Astrocyte (in vitro differentiated cells and primary cell): ENCODE data around the gene ACAN. TPM values are rescaled to one million over a fixed set of nuclear protein-coding genes. Genes with fewer than 3 reads are reported as not detected.

Source experiments
- DNase-seq: peaks from one replicate; pipeline ENCODE4 v3.0.0-alpha.2; 2010; ENCODE audit warnings: low read depth
- FAIRE-seq: peaks from 2 replicates; lab custom pipeline; 2011; peaks lifted over from hg19 to GRCh38; lab: Jason Lieb, UNC
- H2AFZ ChIP-seq: 2 replicates; pipeline ENCODE4 v1.6.0; 2012; ENCODE audit warnings: low read depth, low read length, inconsistent platforms
- H3K27ac ChIP-seq: 2 replicates; pipeline ENCODE4 v1.5.1; 2011; ENCODE audit warnings: low read depth, low read length, inconsistent platforms
- H3K27me3 ChIP-seq: 2 replicates; pipeline ENCODE4 v1.6.0; 2011; ENCODE audit warnings: low read length, inconsistent platforms; ENCODE audit not compliant: insufficient read depth
- H3K36me3 ChIP-seq: 2 replicates; pipeline ENCODE4 v1.5.1; 2011; ENCODE audit warnings: low read length, inconsistent platforms; ENCODE audit not compliant: insufficient read depth
- H3K4me1 ChIP-seq: 2 replicates; pipeline ENCODE4 v1.5.1; 2011; ENCODE audit warnings: low read length, inconsistent platforms; ENCODE audit not compliant: insufficient read depth
- H3K4me2 ChIP-seq: 2 replicates; pipeline ENCODE4 v1.6.0; 2012; ENCODE audit warnings: low read length, inconsistent platforms
- H3K4me3 ChIP-seq: 2 replicates; pipeline ENCODE4 v1.5.1; 2011; ENCODE audit warnings: low read depth, mild to moderate bottlenecking, low read length, inconsistent platforms; ENCODE audit not compliant: insufficient read depth
- H3K79me2 ChIP-seq: 2 replicates; pipeline ENCODE4 v1.6.0; 2012; ENCODE audit warnings: mild to moderate bottlenecking, low read length, inconsistent platforms; ENCODE audit not compliant: insufficient read depth
- H3K9ac ChIP-seq: 2 replicates; pipeline ENCODE4 v1.6.0; 2012; ENCODE audit warnings: mild to moderate bottlenecking, low read length, inconsistent platforms
- H3K9me3 ChIP-seq: 2 replicates; pipeline ENCODE4 v1.5.1; 2012; ENCODE audit warnings: low read depth, mild to moderate bottlenecking, low read length, inconsistent platforms; ENCODE audit not compliant: insufficient read depth
- H4K20me1 ChIP-seq: 2 replicates; pipeline ENCODE4 v1.6.0; 2012; ENCODE audit warnings: low read length, inconsistent platforms; ENCODE audit not compliant: insufficient read depth
- H3K27ac Mint-ChIP-seq: one replicate; pipeline ENCODE4 v1.8.0; 2021; ENCODE audit warnings: mild to moderate bottlenecking, mixed read lengths; ENCODE audit not compliant: unreplicated experiment
- H3K27me3 Mint-ChIP-seq: one replicate; pipeline ENCODE4 v1.8.0; 2021; ENCODE audit warnings: low read depth, mixed read lengths; ENCODE audit not compliant: unreplicated experiment
- H3K36me3 Mint-ChIP-seq: one replicate; pipeline ENCODE4 v1.8.0; 2021; ENCODE audit warnings: low read depth, mixed read lengths; ENCODE audit not compliant: unreplicated experiment
- H3K4me1 Mint-ChIP-seq: one replicate; pipeline ENCODE4 v1.8.0; 2021; ENCODE audit warnings: low read depth, mixed read lengths; ENCODE audit not compliant: unreplicated experiment
- H3K4me3 Mint-ChIP-seq: one replicate; pipeline ENCODE4 v1.8.0; 2021; ENCODE audit warnings: mild to moderate bottlenecking, moderate library complexity, mixed read lengths; ENCODE audit not compliant: unreplicated experiment
- H3K9me3 Mint-ChIP-seq: one replicate; pipeline ENCODE4 v1.8.0; 2021; ENCODE audit warnings: mild to moderate bottlenecking, mixed read lengths; ENCODE audit not compliant: unreplicated experiment
- EZH2 ChIP-seq: IDR thresholded peaks from 2 replicates; pipeline ENCODE4 v1.6.1; 2012; ENCODE audit warnings: mild to moderate bottlenecking, low read length, inconsistent platforms; ENCODE audit not compliant: insufficient read depth
- total RNA-seq: library from RNA; stranded (reverse); gene quantifications from 2 replicates; pipeline ENCODE4 v1.2.1, GENCODE V29; 2021
- TF ChIP-seq, protein P1 (sequence below): IDR thresholded peaks from 2 replicates; pipeline ENCODE4 v1.5.1; 2011; ENCODE audit warnings: low read depth, mild to moderate bottlenecking, inconsistent platforms, low read length, moderate library complexity; ENCODE audit not compliant: insufficient read depth

ACAN gene
- total RNA-seq, 1 donor from 2014 or later = 0.34 TPM

DNA sequence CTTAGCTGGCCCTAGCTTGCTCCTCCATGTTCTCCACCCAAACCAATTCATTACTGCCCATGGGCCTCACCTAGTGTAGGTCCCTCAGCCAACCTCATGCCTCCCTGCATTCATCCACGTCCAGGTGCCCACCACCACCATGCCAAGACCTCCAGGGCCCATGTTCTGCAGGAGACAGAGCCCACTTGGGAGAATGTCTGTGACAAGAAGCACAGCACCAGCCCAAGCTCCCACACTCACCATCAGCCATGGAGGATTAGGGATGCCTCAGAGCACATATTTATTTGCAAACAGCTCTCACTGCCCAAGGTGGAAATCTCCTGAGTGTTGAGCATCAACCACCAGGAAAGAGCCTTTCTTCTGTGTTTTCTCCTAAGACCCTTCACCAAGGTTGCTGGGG is 43.4 kb upstream of the ACAN start:
- Mint-ChIP-seq H3K27ac (no peak overlapping the region), H3K4me1 (no peaks in the 10 kb centered on the region), H3K4me3 (no peak overlapping the region), H3K27me3 (peaks cover 26% of the 10 kb centered on the region), H3K9me3 (no peaks in the 10 kb centered on the region), H3K36me3 (no peaks in the 10 kb centered on the region)
- DNase-seq (no peak), FAIRE-seq (no peak)
- Histone ChIP-seq H3K4me3 (no peak overlapping the region), H3K27ac (no peak overlapping the region), H3K9me3 (no peaks in the 10 kb centered on the region), H4K20me1 (no peaks in the 10 kb centered on the region), H3K79me2 (no peaks in the 10 kb centered on the region), H3K4me2 (no peak overlapping the region), H3K9ac (no peak overlapping the region), H2AFZ (no peak overlapping the region), H3K36me3 (no peaks in the 10 kb centered on the region), H3K4me1 (no peaks in the 10 kb centered on the region), H3K27me3 (peaks cover 3% of the 10 kb centered on the region)
- TF ChIP-seq, protein P1, sequence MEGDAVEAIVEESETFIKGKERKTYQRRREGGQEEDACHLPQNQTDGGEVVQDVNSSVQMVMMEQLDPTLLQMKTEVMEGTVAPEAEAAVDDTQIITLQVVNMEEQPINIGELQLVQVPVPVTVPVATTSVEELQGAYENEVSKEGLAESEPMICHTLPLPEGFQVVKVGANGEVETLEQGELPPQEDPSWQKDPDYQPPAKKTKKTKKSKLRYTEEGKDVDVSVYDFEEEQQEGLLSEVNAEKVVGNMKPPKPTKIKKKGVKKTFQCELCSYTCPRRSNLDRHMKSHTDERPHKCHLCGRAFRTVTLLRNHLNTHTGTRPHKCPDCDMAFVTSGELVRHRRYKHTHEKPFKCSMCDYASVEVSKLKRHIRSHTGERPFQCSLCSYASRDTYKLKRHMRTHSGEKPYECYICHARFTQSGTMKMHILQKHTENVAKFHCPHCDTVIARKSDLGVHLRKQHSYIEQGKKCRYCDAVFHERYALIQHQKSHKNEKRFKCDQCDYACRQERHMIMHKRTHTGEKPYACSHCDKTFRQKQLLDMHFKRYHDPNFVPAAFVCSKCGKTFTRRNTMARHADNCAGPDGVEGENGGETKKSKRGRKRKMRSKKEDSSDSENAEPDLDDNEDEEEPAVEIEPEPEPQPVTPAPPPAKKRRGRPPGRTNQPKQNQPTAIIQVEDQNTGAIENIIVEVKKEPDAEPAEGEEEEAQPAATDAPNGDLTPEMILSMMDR = no peak
- no peak for TF ChIP-seq EZH2

DNA sequence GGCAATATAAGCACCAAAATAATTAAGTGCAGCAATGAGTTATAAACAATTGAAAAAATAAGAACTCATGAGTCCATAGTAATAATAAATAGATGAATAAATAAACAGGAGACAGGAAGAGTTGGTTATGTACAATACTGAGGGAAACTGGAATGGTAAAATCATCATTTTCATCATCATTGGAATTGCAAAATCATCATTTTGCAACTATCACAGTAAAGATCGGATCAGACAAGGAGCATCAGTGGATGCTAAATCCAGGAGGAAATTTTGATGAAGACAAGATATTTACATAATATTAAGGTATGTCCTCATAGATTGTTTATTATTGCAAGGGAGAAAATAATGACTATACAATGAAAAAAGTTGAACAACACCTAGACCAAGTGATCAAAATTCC is 38.8 kb upstream of the ACAN start:
- no peak for TF ChIP-seq EZH2
- TF ChIP-seq, protein P1 = no peak
- Histone ChIP-seq H2AFZ (no peak overlapping the region), H3K4me1 (no peaks in the 10 kb centered on the region), H3K79me2 (no peaks in the 10 kb centered on the region), H3K9ac (no peak overlapping the region), H3K4me2 (no peak overlapping the region), H4K20me1 (no peaks in the 10 kb centered on the region), H3K27ac (no peak overlapping the region), H3K4me3 (no peak overlapping the region), H3K36me3 (no peaks in the 10 kb centered on the region), H3K27me3 (peaks cover 24% of the 10 kb centered on the region), H3K9me3 (no peaks in the 10 kb centered on the region)
- peaks cover 2% of the 10 kb centered on the region for H3K9me3 Mint-ChIP-seq
- H3K4me3 Mint-ChIP-seq = no peak overlapping the region
- DNase-seq (no peak), FAIRE-seq (no peak)
- H3K36me3 Mint-ChIP-seq = no peaks in the 10 kb centered on the region
- H3K27ac Mint-ChIP-seq = no peak overlapping the region
- H3K4me1 Mint-ChIP-seq = no peaks in the 10 kb centered on the region
- H3K27me3 Mint-ChIP-seq = peaks cover 13% of the 10 kb centered on the region

DNA sequence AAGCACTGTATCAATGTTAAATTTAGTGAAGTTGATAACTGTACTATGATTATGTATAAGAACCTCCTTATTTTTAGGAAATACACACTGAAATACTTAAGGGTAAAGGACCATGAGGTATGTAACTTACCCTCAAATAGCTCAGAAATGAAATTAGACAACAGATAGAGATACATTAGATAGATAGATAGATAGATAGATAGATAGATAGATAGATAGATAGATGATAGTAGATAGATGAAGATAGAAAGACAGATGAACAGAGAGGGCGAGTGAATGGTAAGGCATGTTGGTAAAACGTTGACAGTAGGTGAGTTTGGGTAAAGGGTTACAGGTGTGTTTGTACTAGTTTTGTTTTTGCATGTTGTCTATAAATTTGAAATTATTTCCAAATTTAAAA is 38.0 kb upstream of the ACAN start:
- Mint-ChIP-seq H3K9me3 (peaks cover 3% of the 10 kb centered on the region), H3K27ac (no peak overlapping the region), H3K36me3 (no peaks in the 10 kb centered on the region), H3K27me3 (peaks cover 12% of the 10 kb centered on the region), H3K4me3 (no peak overlapping the region), H3K4me1 (no peaks in the 10 kb centered on the region)
- H3K9ac ChIP-seq = no peak overlapping the region
- no peaks in the 10 kb centered on the region for H3K36me3 ChIP-seq
- no peak overlapping the region for H3K27ac ChIP-seq
- H3K9me3 ChIP-seq = no peaks in the 10 kb centered on the region
- no peak for DNase-seq
- H3K79me2 ChIP-seq = no peaks in the 10 kb centered on the region
- H3K4me3 ChIP-seq = no peak overlapping the region
- H2AFZ ChIP-seq = no peak overlapping the region
- H3K4me1 ChIP-seq = no peaks in the 10 kb centered on the region
- no peaks in the 10 kb centered on the region for H4K20me1 ChIP-seq
- FAIRE-seq = no peak
- TF ChIP-seq, protein P1 = no peak
- TF ChIP-seq EZH2 = no peak
- H3K27me3 ChIP-seq = peaks cover 27% of the 10 kb centered on the region
- no peak overlapping the region for H3K4me2 ChIP-seq
